CD4-positive, alpha-beta T cell treated with Interleukin-21 for 1 hour (primary cell): ENCODE results near the gene GPR55.

ENCODE experiments used
- DNase-seq: peaks from one replicate; pipeline ENCODE4 v3.0.0-alpha.2; 2020

Gene GPR55

GRCh38 chr2:230933521-230934180 is 8.6 kb upstream of the GPR55 start:
- no peak for DNase-seq

- no peak for DNase-seq
Measured at GRCh38 chr2:230932556-230933511, 7.8 kb upstream of the GPR55 start.

GRCh38 chr2:230931556-230932231 is 6.7 kb upstream of the GPR55 start:
- DNase-seq, result no peak

- DNase-seq, result no peak
Measured at GRCh38 chr2:230930928-230931555, 6.0 kb upstream of the GPR55 start.

GRCh38 chr2:230930149-230930780 is 5.2 kb upstream of the GPR55 start:
- DNase-seq, result no peak

- no peak for DNase-seq
Measured at GRCh38 chr2:230929381-230930148, 4.5 kb upstream of the GPR55 start.

GRCh38 chr2:230928701-230929380 is 3.8 kb upstream of the GPR55 start:
- DNase-seq, result no peak

GRCh38 chr2:230927711-230928341 is 2.8 kb upstream of the GPR55 start:
- DNase-seq, result no peak

- DNase-seq, result no peak
Measured at GRCh38 chr2:230925879-230926765, 1.1 kb upstream of the GPR55 start.

- no peak for DNase-seq
Measured at GRCh38 chr2:230925443-230925878, 419 bp upstream of the GPR55 start.

- no peak for DNase-seq
Measured at GRCh38 chr2:230924092-230924469, 961 bp downstream of the GPR55 start.

- no peak for DNase-seq
Measured at GRCh38 chr2:230922951-230923717, 1.9 kb downstream of the GPR55 start.

GRCh38 chr2:230921806-230922595 is 3.0 kb downstream of the GPR55 start:
- no peak for DNase-seq

GRCh38 chr2:230920167-230920566 is 4.9 kb downstream of the GPR55 start:
- no peak for DNase-seq

- DNase-seq, result no peak
Measured at GRCh38 chr2:230919681-230920080, 5.4 kb downstream of the GPR55 start.

GRCh38 chr2:230919240-230919639 is 5.8 kb downstream of the GPR55 start:
- no peak for DNase-seq

GRCh38 chr2:230916218-230916617 is 8.8 kb downstream of the GPR55 start:
- no peak for DNase-seq

GRCh38 chr2:230915319-230915718 is 9.7 kb downstream of the GPR55 start:
- DNase-seq, result no peak
